ENCODE data around the gene GABRB2. TPM values are rescaled to one million over a fixed set of nuclear protein-coding genes. Genes with fewer than 3 reads are reported as not detected.

The GABRB2 gene
- total RNA-seq, 1 donor from 2014 or later = 0.26 TPM

DNA sequence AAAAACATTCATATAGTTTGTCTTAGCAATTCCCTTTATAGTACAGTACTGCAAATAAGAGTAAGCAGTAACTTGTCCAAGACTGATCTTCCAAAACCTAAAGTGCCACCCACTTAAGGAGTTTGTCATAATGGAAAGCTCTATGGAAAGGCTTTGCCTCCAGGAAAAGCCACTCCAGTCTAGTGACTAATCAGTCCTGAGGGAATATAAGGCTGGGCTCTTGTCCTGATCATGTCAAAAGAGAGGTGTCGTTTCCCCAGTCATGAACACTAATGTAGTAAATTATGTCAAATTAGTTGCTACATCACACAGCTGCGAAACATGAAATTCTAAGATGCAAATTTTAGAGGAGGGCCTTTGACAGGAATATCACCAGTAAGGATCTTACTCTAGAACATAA is 271.6 kb downstream of the GABRB2 start:
- no peaks in the 10 kb centered on the region for H3K4me1 Mint-ChIP-seq (ENCODE audit: unreplicated experiment)
- no peak overlapping the region for H3K27ac Mint-ChIP-seq (ENCODE audit: unreplicated experiment)

GRCh38 chr5:161273410-161273809 is 273.1 kb downstream of the GABRB2 start:
- no peaks in the 10 kb centered on the region for H3K27me3 Mint-ChIP-seq (ENCODE audit: unreplicated experiment)
- no peaks in the 10 kb centered on the region for H3K4me1 Mint-ChIP-seq (ENCODE audit: unreplicated experiment)
- H3K9me3 Mint-ChIP-seq (ENCODE audit: unreplicated experiment) = no peaks in the 10 kb centered on the region
- no peak overlapping the region for H3K4me3 Mint-ChIP-seq (ENCODE audit: unreplicated experiment)
- TF ChIP-seq, protein P1, sequence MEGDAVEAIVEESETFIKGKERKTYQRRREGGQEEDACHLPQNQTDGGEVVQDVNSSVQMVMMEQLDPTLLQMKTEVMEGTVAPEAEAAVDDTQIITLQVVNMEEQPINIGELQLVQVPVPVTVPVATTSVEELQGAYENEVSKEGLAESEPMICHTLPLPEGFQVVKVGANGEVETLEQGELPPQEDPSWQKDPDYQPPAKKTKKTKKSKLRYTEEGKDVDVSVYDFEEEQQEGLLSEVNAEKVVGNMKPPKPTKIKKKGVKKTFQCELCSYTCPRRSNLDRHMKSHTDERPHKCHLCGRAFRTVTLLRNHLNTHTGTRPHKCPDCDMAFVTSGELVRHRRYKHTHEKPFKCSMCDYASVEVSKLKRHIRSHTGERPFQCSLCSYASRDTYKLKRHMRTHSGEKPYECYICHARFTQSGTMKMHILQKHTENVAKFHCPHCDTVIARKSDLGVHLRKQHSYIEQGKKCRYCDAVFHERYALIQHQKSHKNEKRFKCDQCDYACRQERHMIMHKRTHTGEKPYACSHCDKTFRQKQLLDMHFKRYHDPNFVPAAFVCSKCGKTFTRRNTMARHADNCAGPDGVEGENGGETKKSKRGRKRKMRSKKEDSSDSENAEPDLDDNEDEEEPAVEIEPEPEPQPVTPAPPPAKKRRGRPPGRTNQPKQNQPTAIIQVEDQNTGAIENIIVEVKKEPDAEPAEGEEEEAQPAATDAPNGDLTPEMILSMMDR (IDR thresholded peaks at IDR 0.05; ENCODE audit: unreplicated experiment) = no peak
- no peak overlapping the region for H3K27ac Mint-ChIP-seq (ENCODE audit: unreplicated experiment)
- DNase-seq (ENCODE audit: low spot score) = no peak
- H3K36me3 Mint-ChIP-seq (ENCODE audit: low read depth, unreplicated experiment) = no peaks in the 10 kb centered on the region

More for the DNA sequence above, 271.6 kb downstream of the GABRB2 start:
- no peak for DNase-seq (ENCODE audit: low spot score)
- Mint-ChIP-seq H3K9me3 (ENCODE audit: unreplicated experiment) (no peaks in the 10 kb centered on the region), H3K4me3 (ENCODE audit: unreplicated experiment) (no peak overlapping the region), H3K36me3 (ENCODE audit: low read depth, unreplicated experiment) (no peaks in the 10 kb centered on the region), H3K27me3 (ENCODE audit: unreplicated experiment) (no peaks in the 10 kb centered on the region)
- TF ChIP-seq, protein P1 (IDR thresholded peaks at IDR 0.05; ENCODE audit: unreplicated experiment) = no peak

- DNase-seq (ENCODE audit: low spot score) = no peak
- peaks cover under 1% of the 10 kb centered on the region for H3K9me3 Mint-ChIP-seq (ENCODE audit: unreplicated experiment)
- no peaks in the 10 kb centered on the region for H3K27me3 Mint-ChIP-seq (ENCODE audit: unreplicated experiment)
- H3K27ac Mint-ChIP-seq (ENCODE audit: unreplicated experiment) = no peak overlapping the region
- no peaks in the 10 kb centered on the region for H3K4me1 Mint-ChIP-seq (ENCODE audit: unreplicated experiment)
- no peaks in the 10 kb centered on the region for H3K36me3 Mint-ChIP-seq (ENCODE audit: low read depth, unreplicated experiment)
- TF ChIP-seq, protein P1 (IDR thresholded peaks at IDR 0.05; ENCODE audit: unreplicated experiment) = no peak
- H3K4me3 Mint-ChIP-seq (ENCODE audit: unreplicated experiment) = no peak overlapping the region
These were observed 274.7 kb downstream of the GABRB2 start for GRCh38 chr5:161271816-161272215.

- Mint-ChIP-seq H3K4me3 (ENCODE audit: unreplicated experiment) (no peak overlapping the region), H3K27me3 (ENCODE audit: unreplicated experiment) (no peaks in the 10 kb centered on the region), H3K4me1 (ENCODE audit: unreplicated experiment) (no peaks in the 10 kb centered on the region), H3K9me3 (ENCODE audit: unreplicated experiment) (peaks cover 4% of the 10 kb centered on the region), H3K36me3 (ENCODE audit: low read depth, unreplicated experiment) (no peaks in the 10 kb centered on the region), H3K27ac (ENCODE audit: unreplicated experiment) (no peak overlapping the region)
- no peak for DNase-seq (ENCODE audit: low spot score)
- TF ChIP-seq, protein P1 (IDR thresholded peaks at IDR 0.05; ENCODE audit: unreplicated experiment) = no peak
These were observed 277.4 kb downstream of the GABRB2 start for GRCh38 chr5:161269125-161269524.

GRCh38 chr5:161266954-161267353 is 279.6 kb downstream of the GABRB2 start:
- DNase-seq (ENCODE audit: low spot score) = no peak
- Mint-ChIP-seq H3K27ac (ENCODE audit: unreplicated experiment) (no peak overlapping the region), H3K4me1 (ENCODE audit: unreplicated experiment) (no peaks in the 10 kb centered on the region), H3K9me3 (ENCODE audit: unreplicated experiment) (peaks cover 4% of the 10 kb centered on the region), H3K4me3 (ENCODE audit: unreplicated experiment) (no peak overlapping the region), H3K27me3 (ENCODE audit: unreplicated experiment) (no peaks in the 10 kb centered on the region), H3K36me3 (ENCODE audit: low read depth, unreplicated experiment) (no peaks in the 10 kb centered on the region)
- TF ChIP-seq, protein P1 (IDR thresholded peaks at IDR 0.05; ENCODE audit: unreplicated experiment) = no peak
